C4-2B (cell line): ENCODE data around the gene GPI.

ENCODE experiments used
- ZFX ChIP-seq: fragments of 450-650 bp; IDR thresholded peaks from 2 replicates; pipeline ENCODE4 v1.6.1; 2017
- TF ChIP-seq, protein P1 (sequence below): fragments of 450-650 bp; conservative IDR thresholded peaks from 2 replicates; pipeline ENCODE4 v1.5.1; 2017; ENCODE audit warnings: mild to moderate bottlenecking

DNA sequence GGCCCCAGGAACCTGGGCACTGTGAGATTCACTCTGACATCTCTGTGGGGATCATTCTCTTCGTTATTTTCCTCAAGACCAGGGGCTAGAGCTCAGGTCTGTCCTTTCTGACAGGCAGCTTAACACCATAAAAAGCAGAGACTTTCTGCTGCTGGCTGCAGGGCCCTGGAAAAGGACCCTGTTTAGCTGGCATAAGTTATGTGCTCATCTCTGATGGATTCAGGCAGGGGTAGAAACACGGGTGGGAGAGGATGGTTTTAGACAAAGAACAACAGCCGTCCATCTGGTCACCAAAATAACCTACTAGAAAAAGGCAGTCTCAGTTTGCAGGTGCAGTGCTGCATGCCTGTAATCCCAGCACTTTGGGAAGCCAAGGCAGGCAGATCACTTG lies 2.3 kb upstream of the GPI start:
- TF ChIP-seq, protein P1, sequence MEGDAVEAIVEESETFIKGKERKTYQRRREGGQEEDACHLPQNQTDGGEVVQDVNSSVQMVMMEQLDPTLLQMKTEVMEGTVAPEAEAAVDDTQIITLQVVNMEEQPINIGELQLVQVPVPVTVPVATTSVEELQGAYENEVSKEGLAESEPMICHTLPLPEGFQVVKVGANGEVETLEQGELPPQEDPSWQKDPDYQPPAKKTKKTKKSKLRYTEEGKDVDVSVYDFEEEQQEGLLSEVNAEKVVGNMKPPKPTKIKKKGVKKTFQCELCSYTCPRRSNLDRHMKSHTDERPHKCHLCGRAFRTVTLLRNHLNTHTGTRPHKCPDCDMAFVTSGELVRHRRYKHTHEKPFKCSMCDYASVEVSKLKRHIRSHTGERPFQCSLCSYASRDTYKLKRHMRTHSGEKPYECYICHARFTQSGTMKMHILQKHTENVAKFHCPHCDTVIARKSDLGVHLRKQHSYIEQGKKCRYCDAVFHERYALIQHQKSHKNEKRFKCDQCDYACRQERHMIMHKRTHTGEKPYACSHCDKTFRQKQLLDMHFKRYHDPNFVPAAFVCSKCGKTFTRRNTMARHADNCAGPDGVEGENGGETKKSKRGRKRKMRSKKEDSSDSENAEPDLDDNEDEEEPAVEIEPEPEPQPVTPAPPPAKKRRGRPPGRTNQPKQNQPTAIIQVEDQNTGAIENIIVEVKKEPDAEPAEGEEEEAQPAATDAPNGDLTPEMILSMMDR, result no peak
- no peak for TF ChIP-seq ZFX
